NCI-H526 (cell line): ENCODE results near the gene HSPA8.

Source experiments
- DNase-seq, 2 experiments: peaks; one replicate each; lab custom pipeline; 2025; lab: John Stamatoyannopoulos, UW

The HSPA8 gene

DNA sequence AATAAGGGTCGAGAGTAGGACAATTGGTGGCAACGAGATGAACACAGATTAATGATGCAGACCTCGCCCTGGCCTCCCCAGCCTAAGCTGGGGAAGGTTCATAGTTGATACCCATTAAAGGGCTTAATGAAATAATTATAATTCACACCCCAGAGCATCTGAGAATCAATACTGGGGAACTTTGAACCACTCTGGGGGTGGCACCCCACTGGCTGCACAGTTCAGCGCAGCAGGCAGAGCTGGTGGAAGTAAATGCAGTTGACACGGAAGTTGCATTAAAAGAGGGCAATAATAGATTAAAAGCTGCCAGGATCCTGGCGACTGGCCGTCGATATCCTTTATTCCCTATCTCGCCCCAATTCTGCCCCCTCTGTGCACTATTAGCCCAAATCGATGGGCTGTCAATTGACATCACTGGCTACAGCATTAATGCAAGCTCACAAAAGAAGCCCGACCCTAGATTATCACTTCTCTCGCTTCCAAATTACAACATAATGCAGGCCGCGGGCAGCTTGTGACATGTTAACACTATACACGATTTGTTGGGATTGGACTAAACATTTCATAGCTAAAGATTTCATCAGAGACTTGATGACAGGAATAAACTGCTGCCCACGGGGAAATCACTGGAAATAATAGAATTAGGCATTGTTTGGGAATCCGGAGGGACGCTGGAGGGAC, 14.5 kb downstream of the HSPA8 start:
- no peak for DNase-seq

DNA sequence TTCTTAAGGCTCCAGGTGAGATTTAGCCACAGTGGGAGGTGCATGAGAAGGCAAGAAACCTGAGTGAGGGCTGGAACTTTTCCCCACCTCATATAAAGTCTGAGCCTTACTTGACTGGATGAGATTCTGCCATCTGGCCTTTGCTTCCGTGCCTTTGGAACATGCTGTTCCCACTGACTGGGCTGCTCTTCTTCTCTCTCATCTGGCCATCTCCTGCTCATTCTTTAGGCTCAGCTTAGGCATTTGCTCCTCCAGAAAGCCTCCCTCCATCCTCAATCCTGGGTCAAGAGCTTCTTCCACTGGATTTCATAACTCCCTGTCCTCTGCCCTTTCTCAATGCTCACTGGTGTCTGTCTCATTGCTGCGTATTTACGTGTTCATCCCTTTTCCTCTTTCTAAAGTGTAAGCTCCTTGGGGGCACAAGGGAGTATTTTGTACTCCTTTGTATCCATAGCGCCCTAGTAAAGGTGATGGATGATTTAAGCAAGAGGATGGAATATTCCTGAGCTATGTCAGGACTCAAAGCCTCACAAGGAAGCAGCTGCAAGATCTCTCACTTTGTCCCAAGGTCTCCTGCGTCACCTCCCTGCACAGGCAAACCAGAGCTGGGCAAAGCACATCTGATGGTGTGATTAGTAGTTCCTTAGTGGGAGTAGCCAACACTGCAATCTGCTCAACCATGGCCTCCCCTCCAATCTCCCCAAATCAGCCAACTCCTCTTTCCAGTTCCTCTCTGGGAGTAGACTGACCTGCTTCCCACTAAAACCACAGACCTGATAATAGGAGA, 15.3 kb downstream of the HSPA8 start:
- DNase-seq, result no peak

DNA sequence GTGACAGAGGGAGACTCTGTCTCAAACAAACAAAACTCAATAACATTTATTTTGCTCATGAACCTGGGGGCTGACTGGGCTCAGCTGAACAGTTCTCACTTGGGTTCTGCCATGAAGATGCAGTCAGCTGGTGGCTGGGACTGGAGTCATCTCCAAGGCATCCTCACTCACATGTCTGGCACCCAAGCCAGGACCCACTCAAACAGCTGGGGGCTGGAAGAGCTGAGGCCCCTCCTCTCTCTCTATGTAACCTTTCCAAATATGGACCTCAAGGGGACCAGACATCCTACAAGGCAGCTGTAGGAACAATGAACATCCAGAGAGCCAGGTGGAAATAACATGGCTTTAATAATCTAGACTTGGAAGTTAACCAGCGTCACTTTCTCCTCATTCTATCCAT, 16.8 kb downstream of the HSPA8 start:
- DNase-seq, result no peak

DNA sequence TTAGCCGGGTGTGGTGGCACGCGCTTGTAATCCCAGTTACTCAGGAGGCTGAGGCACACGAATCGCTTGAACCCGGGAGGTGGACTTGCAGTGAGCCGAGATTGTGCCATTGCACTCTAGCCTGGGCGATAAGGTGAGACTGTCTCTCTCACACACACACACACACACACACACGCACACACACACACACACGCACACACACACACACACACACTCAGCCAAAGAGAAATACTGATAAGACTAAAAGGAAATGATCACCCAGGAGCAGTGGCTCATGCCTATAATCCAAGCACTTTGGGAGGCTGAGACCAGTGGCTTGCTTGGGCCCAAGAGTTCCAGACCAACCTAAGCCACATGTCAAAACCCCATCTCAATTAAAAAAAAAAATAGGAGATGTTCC, 20.8 kb downstream of the HSPA8 start:
- no peak for DNase-seq

DNA sequence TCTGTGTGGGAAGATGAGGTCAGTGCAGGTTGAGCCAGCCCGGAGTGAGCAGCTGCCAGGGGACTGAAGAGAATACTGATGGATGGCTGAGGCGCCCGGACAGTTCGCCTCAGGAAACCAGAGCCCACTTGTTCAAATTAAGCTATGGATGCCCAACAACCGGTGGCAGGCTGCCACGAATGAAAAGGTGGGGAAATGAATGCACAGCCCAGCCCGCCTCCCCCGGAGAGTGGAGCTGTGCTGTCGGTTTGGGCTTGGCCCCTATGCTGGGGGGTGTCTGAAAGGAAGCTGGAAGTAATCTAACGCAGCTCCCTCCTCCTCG, 21.9 kb downstream of the HSPA8 start:
- DNase-seq, result no peak

DNA sequence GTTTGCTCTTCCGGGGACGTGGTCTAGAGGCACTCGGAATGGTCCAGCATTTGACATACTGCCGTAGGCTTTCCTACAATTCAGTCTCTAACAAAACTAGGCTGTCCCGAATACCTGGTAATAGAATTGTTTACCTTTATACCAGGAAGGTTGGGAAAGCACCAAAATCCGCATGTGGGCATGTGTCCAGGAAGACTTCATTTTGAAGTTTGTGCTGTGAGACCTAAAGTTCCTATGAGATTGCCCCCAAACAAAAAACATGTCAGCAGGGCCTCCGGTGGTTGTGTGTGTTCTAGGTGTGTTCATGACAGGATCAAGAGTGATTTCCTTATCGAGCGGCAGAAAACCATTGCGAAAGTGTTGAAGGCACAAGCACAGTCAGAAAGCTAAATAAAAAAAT, 26.1 kb downstream of the HSPA8 start:
- DNase-seq, result no peak

DNA sequence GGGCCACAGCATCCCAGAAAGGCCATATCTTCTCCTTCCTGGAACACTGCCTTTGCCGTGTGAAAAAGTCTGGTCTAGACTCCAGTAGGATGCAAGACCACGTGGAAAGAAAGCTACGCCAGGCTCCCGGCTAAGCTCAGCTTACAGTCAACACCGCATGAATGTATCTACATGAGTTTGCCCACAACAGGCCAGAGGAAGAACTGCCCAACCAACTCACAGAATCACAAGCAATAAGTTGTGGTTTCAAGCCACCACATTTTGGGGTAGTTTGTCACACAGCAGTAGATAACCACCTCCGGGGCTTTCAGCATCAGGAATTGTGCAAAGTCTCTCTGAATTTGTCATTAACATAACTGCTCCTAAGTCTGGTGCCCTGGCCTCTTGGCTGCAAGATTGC, 27.3 kb downstream of the HSPA8 start:
- DNase-seq, result no peak

DNA sequence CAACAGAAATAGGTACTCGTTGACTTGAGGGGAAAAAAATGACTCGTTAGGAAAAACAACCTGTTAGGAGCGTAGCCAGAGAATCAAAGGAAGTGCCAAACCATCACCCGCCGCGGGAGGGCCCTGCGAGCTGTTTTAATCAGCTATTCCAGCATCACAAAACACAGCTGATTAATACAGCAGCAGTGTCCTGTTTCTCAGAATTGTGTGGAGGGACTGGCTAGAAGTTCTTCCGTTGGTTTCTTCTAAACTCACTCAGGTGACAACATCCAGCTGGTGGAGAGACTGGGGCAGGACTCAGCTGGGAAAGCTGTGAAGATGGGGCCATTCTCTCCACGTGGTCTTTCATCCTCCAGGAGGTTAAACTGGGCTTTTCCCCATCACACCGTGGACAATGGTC, 28.0 kb downstream of the HSPA8 start:
- DNase-seq, result peak in 1 of 2 experiments; percentile 73

DNA sequence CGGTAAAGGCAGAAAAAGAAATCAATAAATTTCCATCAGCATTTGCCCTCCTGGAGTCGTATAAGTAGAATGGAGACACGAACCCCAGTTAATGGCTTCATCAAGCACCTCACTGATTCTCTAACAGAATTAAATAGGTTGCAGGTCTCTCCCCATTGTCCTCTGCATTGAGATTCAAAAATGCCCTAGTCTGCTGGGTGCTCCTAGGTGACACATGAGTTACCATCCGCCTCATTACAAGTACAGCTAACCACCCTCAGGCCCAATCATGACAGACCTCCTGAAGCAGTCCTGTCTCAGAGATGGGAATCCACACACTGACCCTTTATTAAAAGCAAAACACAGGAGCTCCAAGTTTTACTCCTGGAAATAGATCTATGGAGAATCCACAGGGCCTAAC, 31.4 kb downstream of the HSPA8 start:
- DNase-seq, result no peak

DNA sequence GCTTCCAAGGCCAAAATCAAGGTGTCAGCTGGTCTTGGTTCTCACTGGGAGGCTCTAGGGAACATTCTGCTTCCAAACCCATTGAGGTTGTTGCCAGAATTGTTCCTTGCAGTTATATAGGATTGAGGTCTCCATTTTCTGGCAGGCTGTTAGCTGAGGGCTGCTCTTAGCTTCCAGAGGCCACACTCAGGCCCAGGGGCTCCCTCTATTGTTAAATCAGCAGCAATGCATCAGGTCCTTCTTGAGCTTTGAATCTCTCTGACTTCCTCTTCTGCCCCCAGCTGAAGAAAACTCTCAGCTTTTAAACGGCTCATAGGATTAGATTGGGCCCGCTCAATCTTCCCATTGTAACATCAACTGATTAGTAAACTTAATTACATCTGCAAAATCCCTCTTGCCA, 41.0 kb downstream of the HSPA8 start:
- peak; percentile 57 to 91 for DNase-seq

DNA sequence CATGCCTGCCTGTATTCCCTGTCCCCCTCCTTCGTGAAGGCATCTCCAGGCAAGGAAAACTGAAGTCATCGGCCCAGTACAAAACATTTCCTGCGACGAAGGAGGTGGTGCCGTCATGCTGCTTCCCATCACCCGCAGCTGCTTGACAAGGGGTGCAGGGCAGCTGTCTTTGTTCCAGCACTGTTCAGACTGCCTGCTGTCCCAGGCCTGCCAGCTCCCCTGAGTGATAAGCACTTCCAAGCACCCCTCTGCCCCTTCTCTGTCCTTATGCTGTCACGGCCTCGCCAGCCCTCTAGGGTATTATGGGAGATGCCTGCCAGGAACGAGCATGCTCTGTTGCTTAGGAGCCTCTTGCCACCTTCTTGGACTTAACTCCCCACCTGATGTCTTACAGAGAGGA, 43.2 kb downstream of the HSPA8 start:
- no peak for DNase-seq

DNA sequence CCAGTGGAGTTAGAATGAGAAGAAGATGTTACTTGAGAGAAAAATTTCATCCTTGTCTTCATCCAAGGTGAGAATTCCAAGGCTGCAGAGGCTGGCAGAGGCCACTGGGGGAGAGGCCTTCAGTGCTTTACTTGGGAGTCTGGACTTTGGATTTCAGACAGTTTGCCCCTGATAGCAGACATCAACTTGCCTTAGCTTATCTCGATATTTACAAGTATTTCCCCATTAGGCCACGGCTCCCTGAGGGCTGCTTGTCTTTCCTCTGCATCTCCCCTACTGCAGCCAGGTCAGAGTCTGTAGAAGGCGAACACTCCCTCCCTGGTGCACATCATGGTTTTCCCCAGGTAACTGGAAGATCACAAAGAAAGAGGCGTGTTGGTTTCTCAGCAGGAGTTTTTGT, 50.4 kb downstream of the HSPA8 start:
- DNase-seq, result no peak
